ENCODE results near the gene SH3BGR.

GRCh38 chr21:39553331-39553730 lies 101.6 kb downstream of the SH3BGR start:
- TF ChIP-seq, protein P1, sequence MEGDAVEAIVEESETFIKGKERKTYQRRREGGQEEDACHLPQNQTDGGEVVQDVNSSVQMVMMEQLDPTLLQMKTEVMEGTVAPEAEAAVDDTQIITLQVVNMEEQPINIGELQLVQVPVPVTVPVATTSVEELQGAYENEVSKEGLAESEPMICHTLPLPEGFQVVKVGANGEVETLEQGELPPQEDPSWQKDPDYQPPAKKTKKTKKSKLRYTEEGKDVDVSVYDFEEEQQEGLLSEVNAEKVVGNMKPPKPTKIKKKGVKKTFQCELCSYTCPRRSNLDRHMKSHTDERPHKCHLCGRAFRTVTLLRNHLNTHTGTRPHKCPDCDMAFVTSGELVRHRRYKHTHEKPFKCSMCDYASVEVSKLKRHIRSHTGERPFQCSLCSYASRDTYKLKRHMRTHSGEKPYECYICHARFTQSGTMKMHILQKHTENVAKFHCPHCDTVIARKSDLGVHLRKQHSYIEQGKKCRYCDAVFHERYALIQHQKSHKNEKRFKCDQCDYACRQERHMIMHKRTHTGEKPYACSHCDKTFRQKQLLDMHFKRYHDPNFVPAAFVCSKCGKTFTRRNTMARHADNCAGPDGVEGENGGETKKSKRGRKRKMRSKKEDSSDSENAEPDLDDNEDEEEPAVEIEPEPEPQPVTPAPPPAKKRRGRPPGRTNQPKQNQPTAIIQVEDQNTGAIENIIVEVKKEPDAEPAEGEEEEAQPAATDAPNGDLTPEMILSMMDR (IDR thresholded peaks at IDR 0.05): no peak
- TF ChIP-seq POLR2A (IDR thresholded peaks at IDR 0.05): no peak

All from body of pancreas (tissue), 4 donors.